Measurements from ENCODE around the gene SPATA4.

GRCh38 chr4:176187624-176188023 is 7.8 kb downstream of the SPATA4 start:
- no peak for TF ChIP-seq CTCF (IDR thresholded peaks at IDR 0.05)
- no peak for TF ChIP-seq POLR2A (IDR thresholded peaks at IDR 0.05)

Measured in right lobe of liver (tissue), 4 donors.